HEK293 (cell line): ENCODE measurements around the gene AFDN.

ENCODE experiments used
- CTCF ChIA-PET: fragments of 350-600 bp; formaldehyde crosslinking; extraction: SDS; loops from one replicate; lab custom pipeline; 2021; ENCODE audit warnings: antibody characterized with exemption; lab: Yijun Ruan, JAX
- POLR2A ChIA-PET: fragments of 300-600 bp; formaldehyde crosslinking; extraction: SDS; loops from one replicate; lab custom pipeline; 2020; ENCODE audit warnings: antibody characterized with exemption, inconsistent platforms; lab: Yijun Ruan, JAX
- H3K27ac ChIP-seq: fragments of 200-500 bp; sonication (Bioruptor generic); 2 replicates; pipeline ENCODE4 v1.5.1; 2014; ENCODE audit warnings: low read depth, low read length, control low read depth, inconsistent platforms; ENCODE audit errors: extremely low read depth
- H3K36me3 ChIP-seq, 2 experiments: fragments of 200-500 bp in 1 of 2; sonication (Bioruptor generic) in 1 of 2; 1 replicate in 1 of 2; 2 replicates in 1 of 2; pipeline ENCODE4 v1.5.1; 2014 to 2017; ENCODE audit warnings: inconsistent platforms in 2 of 2, low read length in 2 of 2; ENCODE audit not compliant: control insufficient read depth in 2 of 2, insufficient read depth in 1 of 2
- H3K4me1 ChIP-seq: fragments of 200-500 bp; sonication (Bioruptor generic); 2 replicates; pipeline ENCODE4 v1.5.1; 2014; ENCODE audit warnings: mild to moderate bottlenecking, low read length, inconsistent platforms; ENCODE audit not compliant: control insufficient read depth, insufficient read depth
- H3K4me3 ChIP-seq: 2 replicates; pipeline ENCODE4 v1.5.1; 2011; ENCODE audit warnings: low read depth, mild to moderate bottlenecking, control low read depth, low read length, moderate library complexity
- H3K9me3 ChIP-seq: fragments of 200-500 bp; sonication (Bioruptor generic); 2 replicates; pipeline ENCODE4 v1.5.1; 2014; ENCODE audit warnings: low read depth, low read length, inconsistent platforms; ENCODE audit not compliant: control insufficient read depth, insufficient read depth
- BCL6B ChIP-seq: fragments of 450-650 bp; formaldehyde crosslinking; IDR thresholded peaks from 2 replicates; pipeline ENCODE4 v1.5.1; 2017; ENCODE audit warnings: missing biosample characterization, missing genetic modification characterization
- GLI2 ChIP-seq: fragments of 450-650 bp; formaldehyde crosslinking; IDR thresholded peaks from 2 replicates; pipeline ENCODE4; 2017; ENCODE audit warnings: missing biosample characterization, missing genetic modification characterization, low read depth, borderline replicate concordance
- HOXC10 ChIP-seq: sonication (generic); formaldehyde crosslinking; IDR thresholded peaks from 2 replicates; pipeline ENCODE4 v1.8.1; 2023; ENCODE audit warnings: mild to moderate bottlenecking, missing genetic modification reagents
- KLF1 ChIP-seq: fragments of 450-650 bp; formaldehyde crosslinking; IDR thresholded peaks from 2 replicates; pipeline ENCODE4 v1.5.1; 2016; ENCODE audit warnings: missing biosample characterization, missing genetic modification characterization
- KLF10 ChIP-seq: fragments of 450-650 bp; IDR thresholded peaks from 2 replicates; pipeline ENCODE4 v1.5.1; 2018; ENCODE audit warnings: missing biosample characterization, mild to moderate bottlenecking, missing genetic modification characterization
- KLF8 ChIP-seq: fragments of 450-650 bp; formaldehyde crosslinking; IDR thresholded peaks from 2 replicates; pipeline ENCODE4 v1.5.1; 2016; ENCODE audit warnings: missing biosample characterization, missing genetic modification characterization
- ZBTB48 ChIP-seq: fragments of 450-650 bp; formaldehyde crosslinking; IDR thresholded peaks from 2 replicates; pipeline ENCODE4 v1.5.1; 2016; ENCODE audit warnings: missing biosample characterization, missing genetic modification characterization
- ZBTB8A ChIP-seq: fragments of 450-650 bp; formaldehyde crosslinking; IDR thresholded peaks from 2 replicates; pipeline ENCODE4 v1.5.1; 2016; ENCODE audit warnings: missing biosample characterization, missing genetic modification characterization
- ZFHX2 ChIP-seq: fragments of 450-650 bp; formaldehyde crosslinking; conservative IDR thresholded peaks from 2 replicates; pipeline ENCODE4 v1.5.1; 2016; ENCODE audit warnings: missing biosample characterization, missing genetic modification characterization
- ZNF121 ChIP-seq: fragments of 450-650 bp; formaldehyde crosslinking; IDR thresholded peaks from 2 replicates; pipeline ENCODE4 v1.5.1; 2016; ENCODE audit warnings: missing biosample characterization, missing genetic modification characterization
- ZNF155 ChIP-seq: fragments of 450-650 bp; formaldehyde crosslinking; IDR thresholded peaks from 2 replicates; pipeline ENCODE4 v1.5.1; 2016; ENCODE audit warnings: missing biosample characterization, missing genetic modification characterization
- ZNF311 ChIP-seq: fragments of 450-650 bp; formaldehyde crosslinking; IDR thresholded peaks from 2 replicates; pipeline ENCODE4 v1.5.1; 2017; ENCODE audit warnings: missing biosample characterization, missing genetic modification characterization, borderline replicate concordance
- ZNF426 ChIP-seq: fragments of 450-650 bp; formaldehyde crosslinking; IDR thresholded peaks from 2 replicates; pipeline ENCODE4 v1.5.1; 2017; ENCODE audit warnings: missing biosample characterization, missing genetic modification characterization, mild to moderate bottlenecking, inconsistent platforms, moderate library complexity
- ZNF488 ChIP-seq: fragments of 450-650 bp; formaldehyde crosslinking; IDR thresholded peaks from 2 replicates; pipeline ENCODE4 v1.5.1; 2016; ENCODE audit warnings: missing biosample characterization, missing genetic modification characterization
- ZNF510 ChIP-seq: fragments of 450-650 bp; formaldehyde crosslinking; IDR thresholded peaks from 2 replicates; pipeline ENCODE4 v1.5.1; 2018; ENCODE audit warnings: mild to moderate bottlenecking, missing genetic modification characterization, missing biosample characterization; ENCODE audit not compliant: insufficient replicate concordance
- ZNF518A ChIP-seq: fragments of 450-650 bp; formaldehyde crosslinking; conservative IDR thresholded peaks from 2 replicates; pipeline ENCODE4 v1.5.1; 2016; ENCODE audit warnings: low read depth, missing biosample characterization, missing genetic modification characterization
- ZNF561 ChIP-seq: fragments of 450-650 bp; IDR thresholded peaks from 2 replicates; pipeline ENCODE4 v1.5.1; 2018; ENCODE audit warnings: missing biosample characterization, missing genetic modification characterization, borderline replicate concordance
- ZNF600 ChIP-seq: fragments of 450-650 bp; formaldehyde crosslinking; IDR thresholded peaks from 2 replicates; pipeline ENCODE4 v1.5.1; 2016; ENCODE audit warnings: missing biosample characterization, missing genetic modification characterization
- ZNF610 ChIP-seq: fragments of 450-650 bp; formaldehyde crosslinking; IDR thresholded peaks from 2 replicates; pipeline ENCODE4 v1.5.1; 2016; ENCODE audit warnings: missing biosample characterization, missing genetic modification characterization, borderline replicate concordance

AFDN gene

GRCh38 chr6:167912494-167912893 is 85.8 kb downstream of the AFDN start:
- peaks cover 22 to 76% of the 10 kb centered on the region in 2 experiments; a peak in 2 of 3 replicates for H3K36me3 ChIP-seq
- ChIA-PET CTCF (no interaction called here), POLR2A (no interaction called here)
- H3K4me3 ChIP-seq, result no peak overlapping the region
- no peaks in the 10 kb centered on the region for H3K9me3 ChIP-seq
- H3K4me1 ChIP-seq, result no peaks in the 10 kb centered on the region
- no peak overlapping the region for H3K27ac ChIP-seq
- no peak for TF ChIP-seq ZBTB48
- no peak for TF ChIP-seq KLF8
- no peak for TF ChIP-seq KLF10
- TF ChIP-seq ZFHX2 (tag by site-specific recombination), result no peak
- no peak for TF ChIP-seq ZNF561 (tag by site-specific recombination)
- TF ChIP-seq ZNF155, result no peak
- no peak for TF ChIP-seq ZNF510 (tag by site-specific recombination)
- TF ChIP-seq ZNF518A, result no peak
- TF ChIP-seq ZNF426 (tag by site-specific recombination), result no peak
- no peak for TF ChIP-seq ZNF311 (tag by site-specific recombination)
- TF ChIP-seq ZNF488, result no peak
- TF ChIP-seq KLF1 (tag by site-specific recombination), result no peak
- no peak for TF ChIP-seq BCL6B
- no peak for TF ChIP-seq ZNF610 (tag by site-specific recombination)
- TF ChIP-seq GLI2 (tag by site-specific recombination), result no peak
- no peak for TF ChIP-seq ZBTB8A

GRCh38 chr6:167913699-167914098 is 87.0 kb downstream of the AFDN start:
- ChIA-PET CTCF (interaction anchor here (0.6 to 1.3 kb wide), 3 partner anchors 54 to 205 kb away, joined by 3 to 5 read pairs (median 3); no protein-coding TSS in a partner anchor), POLR2A (no interaction called here)
- H3K27ac ChIP-seq, result no peak overlapping the region
- H3K4me3 ChIP-seq, result no peak overlapping the region
- peaks cover 22 to 86% of the 10 kb centered on the region in 2 experiments; a peak in 2 of 3 replicates for H3K36me3 ChIP-seq
- H3K9me3 ChIP-seq, result no peaks in the 10 kb centered on the region
- TF ChIP-seq ZNF121 (tag by site-specific recombination) (no peak), HOXC10 (CRISPR knock-in tag) (no peak), ZNF600 (tag by site-specific recombination) (no peak)
- TF ChIP-seq, all 188 proteins: peak for 0
- H3K4me1 ChIP-seq, result no peaks in the 10 kb centered on the region
